HG03159 (cell line): Measurements from ENCODE around the gene CCN2.
A peak's percentile ranks its signal among the peaks of the same experiment; 100 is the strongest.
"Not testable (repeated sequence)": the region's sequence is repeated elsewhere in the genome, so short reads cannot be mapped to it uniquely, and the experiment has no call there.

Experiments used
- ATAC-seq: cut with Tn5 transposase; IDR thresholded peaks from one replicate; pipeline ENCODE4 v1.9.1; 2021; ENCODE audit warnings: mild to moderate bottlenecking, moderate library complexity; ENCODE audit not compliant: unreplicated experiment

Gene CCN2

DNA sequence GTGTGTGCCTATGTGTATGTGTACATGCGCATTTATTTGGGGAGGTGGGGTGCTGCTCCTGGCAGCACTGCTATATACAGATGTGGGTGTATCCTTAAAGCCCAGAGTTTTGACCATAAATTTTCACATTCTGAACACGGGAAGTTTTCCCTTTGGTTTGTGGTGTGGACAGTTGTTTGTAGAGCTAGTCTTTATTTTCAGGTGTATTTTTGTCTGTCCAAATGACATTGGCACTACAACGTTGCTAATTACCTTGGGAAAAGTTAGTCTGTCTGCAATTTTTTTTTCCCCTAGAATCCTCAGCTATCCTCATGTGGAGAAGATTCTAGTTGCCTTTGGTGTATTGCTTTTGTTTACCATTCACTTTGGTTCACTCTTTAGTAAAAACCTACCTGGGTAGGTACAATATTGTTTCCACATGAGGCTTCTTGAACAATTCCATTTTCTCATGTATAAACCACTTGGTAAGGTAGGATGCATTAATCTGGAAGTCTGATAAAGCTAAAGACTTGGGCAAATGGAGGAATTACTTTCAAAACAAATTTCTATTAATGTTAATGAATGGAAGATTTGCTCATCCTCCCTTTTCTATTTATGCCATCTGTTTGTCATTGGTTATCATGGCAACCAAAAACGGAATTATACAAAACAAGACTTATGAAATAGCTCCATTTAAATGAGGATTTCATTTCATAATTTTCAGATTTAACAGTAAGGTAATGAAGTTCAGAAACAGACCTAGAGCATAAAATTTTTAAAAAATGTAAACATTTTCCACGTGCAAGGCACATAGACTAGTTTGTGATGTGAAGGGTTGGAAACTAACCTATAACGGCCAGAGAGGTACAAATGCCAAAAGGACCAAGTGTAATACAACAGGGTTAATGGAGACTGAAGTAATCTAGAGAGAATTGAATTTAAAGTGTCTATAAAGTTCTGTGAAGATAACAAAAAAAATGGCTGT is 3.9 kb downstream of the CCN2 start:
- ATAC-seq, result no peak

DNA sequence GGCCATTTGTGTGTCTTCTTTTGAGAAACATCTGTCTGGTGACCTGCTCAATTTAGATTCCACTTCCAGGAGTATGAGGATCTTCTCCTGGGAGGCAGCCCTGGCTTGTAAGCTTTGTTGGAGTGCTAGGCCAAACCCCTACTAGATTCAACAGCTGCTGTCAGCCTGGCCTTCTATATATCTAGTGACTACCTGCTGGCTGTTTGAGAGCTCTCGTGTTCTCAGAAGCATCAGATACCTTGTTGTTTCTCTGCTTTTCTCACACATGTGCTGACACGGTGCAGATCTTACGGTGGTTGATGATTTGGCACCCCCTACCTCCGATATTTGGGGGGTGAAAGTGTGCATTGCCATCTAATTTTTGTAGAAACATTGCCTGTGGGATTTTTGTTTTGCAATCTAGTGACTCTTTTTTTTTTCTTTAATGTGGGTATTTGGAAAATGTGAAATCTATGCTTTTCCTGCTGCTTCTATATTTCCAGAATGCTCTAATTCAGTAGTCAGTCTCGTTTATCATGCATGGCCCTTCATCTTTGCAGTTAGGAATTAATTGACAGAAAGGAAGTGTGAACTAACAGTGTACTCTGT is 4.7 kb downstream of the CCN2 start:
- no peak for ATAC-seq

- ATAC-seq, result no peak
Observed at GRCh38 chr6:131945971-131946370, 5.2 kb downstream of the CCN2 start.

GRCh38 chr6:131937703-131938631 is 13.2 kb downstream of the CCN2 start:
- no peak for ATAC-seq

GRCh38 chr6:131937226-131937625 is 13.9 kb downstream of the CCN2 start:
- no peak for ATAC-seq

- no peak for ATAC-seq
Observed at GRCh38 chr6:131936156-131936555, 15.0 kb downstream of the CCN2 start.

GRCh38 chr6:131931063-131931750 is 20.0 kb downstream of the CCN2 start:
- ATAC-seq, result no peak

- no peak for ATAC-seq
Observed at GRCh38 chr6:131929976-131930375, 21.2 kb downstream of the CCN2 start.

GRCh38 chr6:131929264-131929663 is 21.9 kb downstream of the CCN2 start:
- ATAC-seq, result no peak

GRCh38 chr6:131924881-131925474 is 26.2 kb downstream of the CCN2 start:
- ATAC-seq, result no peak

DNA sequence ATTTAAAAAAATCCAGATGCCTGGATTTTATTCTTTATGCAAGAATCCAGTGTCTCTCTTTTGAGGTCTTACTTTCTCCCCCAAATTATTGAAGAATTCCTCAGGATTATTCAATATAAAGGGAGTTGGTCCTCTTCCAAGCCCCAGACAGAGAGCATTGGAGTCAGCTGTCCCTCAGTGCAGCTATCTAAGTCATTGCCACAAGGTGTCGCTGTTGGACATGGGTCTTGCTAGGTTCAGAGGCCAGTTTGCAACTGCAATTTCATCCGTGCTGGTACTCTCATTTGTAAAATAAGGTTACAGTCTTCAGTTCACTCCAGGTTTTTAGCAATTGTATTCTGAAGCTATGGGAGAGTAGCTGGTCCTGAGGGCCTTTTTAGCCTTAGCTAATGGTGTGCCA is 27.8 kb downstream of the CCN2 start:
- ATAC-seq, result peak; percentile 73

GRCh38 chr6:131920656-131921055 is 30.5 kb downstream of the CCN2 start:
- ATAC-seq, result no peak

- ATAC-seq, result no peak
Observed at GRCh38 chr6:131918650-131919355, 32.4 kb downstream of the CCN2 start.

- no peak for ATAC-seq
Observed at GRCh38 chr6:131917763-131918649, 33.2 kb downstream of the CCN2 start.

GRCh38 chr6:131917318-131917717 is 33.9 kb downstream of the CCN2 start:
- no peak for ATAC-seq

- no peak for ATAC-seq
Observed at GRCh38 chr6:131916847-131917246, 34.3 kb downstream of the CCN2 start.

DNA sequence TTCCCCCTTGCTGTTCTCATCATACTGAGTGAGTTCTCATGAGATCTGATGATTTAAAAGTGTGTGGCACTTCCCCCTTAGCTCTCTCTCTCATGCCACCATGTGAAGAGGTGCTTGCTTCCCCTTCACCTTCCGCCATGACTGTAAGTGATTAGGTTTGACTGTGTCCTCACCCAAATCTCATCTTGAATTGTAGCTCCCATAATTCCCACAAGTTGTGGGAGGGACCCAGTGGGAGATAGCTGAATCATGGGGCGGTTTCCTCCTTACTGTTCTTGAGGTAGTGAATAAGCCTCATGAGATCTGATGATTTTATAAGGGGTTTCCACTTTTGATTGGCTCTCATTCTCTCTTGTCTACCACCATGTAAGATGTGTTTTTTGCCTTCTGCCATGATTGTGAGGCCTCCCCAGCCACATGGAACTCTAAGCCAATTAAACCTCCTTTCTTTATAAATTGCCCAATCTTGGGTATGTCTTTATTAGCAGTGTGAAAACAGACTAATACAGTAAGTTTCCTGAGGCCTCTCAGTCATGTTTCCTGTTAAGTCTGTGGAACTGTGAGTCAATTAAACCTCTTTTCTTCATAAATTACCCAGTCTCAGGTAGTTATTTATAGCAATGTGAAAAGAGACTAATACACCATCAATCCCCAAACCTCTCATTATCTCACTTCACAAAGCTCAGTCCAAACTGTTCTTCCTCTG is 34.9 kb downstream of the CCN2 start:
- ATAC-seq, result not testable (repeated sequence)
